GM12878 (cell line): Measurements from ENCODE around the gene GALNT18. TPM values are rescaled to one million over a fixed set of nuclear protein-coding genes. Genes with fewer than 3 reads are reported as not detected.

Experiments used
- ATAC-seq: fragments of 200-7000 bp; cut with Tn5 transposase; 3 replicates; pipeline ENCODE4 v1.9.1; 2020; ENCODE audit warnings: mild to moderate bottlenecking, moderate library complexity
- BruUV-seq: library from RNA; stranded (reverse); fragments of 400-500 nt; replicated peaks from 2 replicates; lab custom pipeline; 2021; lab: Mats Ljungman, UMichigan
- CTCF ChIA-PET: fragments of 300-600 bp; sonication (Branson Sonifier 250); formaldehyde crosslinking; extraction: SDS; loops from one replicate; lab custom pipeline; 2021; ENCODE audit warnings: inconsistent platforms; lab: Yijun Ruan, JAX
- POLR2A ChIA-PET: fragments of 350-600 bp; formaldehyde crosslinking; extraction: SDS; loops from one replicate; lab custom pipeline; 2021; ENCODE audit warnings: inconsistent platforms; lab: Charles Lee
- RAD21 ChIA-PET: fragments of 300-600 bp; sonication (Branson Sonifier 250); formaldehyde crosslinking; loops from one replicate; lab custom pipeline; 2023; ENCODE audit warnings: antibody characterized with exemption; ENCODE audit not compliant: unreplicated experiment; lab: Charles Lee
- SMC1A ChIA-PET: fragments of 300-600 bp; sonication (Branson Sonifier 250); formaldehyde crosslinking; loops from one replicate; lab custom pipeline; 2023; ENCODE audit not compliant: unreplicated experiment, uncharacterized antibody; lab: Charles Lee
- DNase-seq: peaks from one replicate; pipeline ENCODE4 v3.0.0-alpha.2; 2011; ENCODE audit warnings: low read depth, low spot score
- FAIRE-seq: peaks from 3 replicates; lab custom pipeline; 2011; peaks lifted over from hg19 to GRCh38; lab: Jason Lieb, UNC
- H2AFZ ChIP-seq: 2 replicates; pipeline ENCODE4 v1.6.0; 2011; ENCODE audit warnings: low read depth, low read length, control low read depth; ENCODE audit not compliant: control insufficient read depth
- H3K27ac ChIP-seq: 2 replicates; pipeline ENCODE4 v1.5.1; 2011; ENCODE audit warnings: control low read depth; ENCODE audit not compliant: control insufficient read depth, insufficient read depth
- H3K27me3 ChIP-seq, 2 experiments: replicated peaks in 1 of 2; 2 replicates each; pipeline versions ENCODE4 v1.6.0 to v1.6.1; 2011; ENCODE audit warnings: low read length in 1 of 2; ENCODE audit not compliant: control insufficient read depth in 2 of 2, insufficient read depth in 2 of 2
- H3K36me3 ChIP-seq, 2 experiments: 2 replicates each; pipeline ENCODE4 v1.5.1; 2011; ENCODE audit warnings: low read length in 1 of 2; ENCODE audit not compliant: control insufficient read depth in 2 of 2, insufficient read depth in 2 of 2
- H3K4me1 ChIP-seq: 2 replicates; pipeline ENCODE4 v1.6.1; 2011; ENCODE audit warnings: mild to moderate bottlenecking, low read length, moderate library complexity, mixed read lengths; ENCODE audit not compliant: control insufficient read depth, insufficient read depth
- H3K4me2 ChIP-seq: 2 replicates; pipeline ENCODE4 v1.6.0; 2011; ENCODE audit warnings: control low read depth; ENCODE audit not compliant: control insufficient read depth, insufficient read depth
- H3K4me3 ChIP-seq: fragments of 200-600 bp; sonication (generic); 2 replicates; pipeline ENCODE4 v1.5.1; 2016
- H3K79me2 ChIP-seq: 2 replicates; pipeline ENCODE4 v1.6.0; 2011; ENCODE audit warnings: low read length; ENCODE audit not compliant: control insufficient read depth, insufficient read depth
- H3K9ac ChIP-seq: 2 replicates; pipeline ENCODE4 v1.8.0; 2011; ENCODE audit warnings: low read length, control low read depth, mixed read lengths; ENCODE audit not compliant: control insufficient read depth, insufficient read depth
- H3K9me3 ChIP-seq: replicated peaks from 3 replicates; pipeline ENCODE4 v1.5.1; 2011; ENCODE audit warnings: mild to moderate bottlenecking, low read length; ENCODE audit not compliant: control insufficient read depth, insufficient read depth
- H4K20me1 ChIP-seq: 2 replicates; pipeline ENCODE4 v1.6.0; 2011; ENCODE audit not compliant: control insufficient read depth, insufficient read depth
- ATF2 ChIP-seq: IDR thresholded peaks from 2 replicates; pipeline ENCODE4 v1.6.1; 2012; ENCODE audit warnings: low read length, inconsistent platforms
- CREM ChIP-seq: IDR thresholded peaks from 2 replicates; pipeline ENCODE4 v1.6.1; 2014; ENCODE audit warnings: antibody characterized with exemption, low read depth
- CUX1 ChIP-seq: IDR thresholded peaks from 2 replicates; pipeline ENCODE4 v1.6.1; 2012; ENCODE audit warnings: improper control_type of control experiment, low read depth, low read length; ENCODE audit not compliant: insufficient replicate concordance
- ETV6 ChIP-seq, 2 experiments: fragments of 450-650 bp in 1 of 2; IDR thresholded peaks in 1 of 2; conservative IDR thresholded peaks in 1 of 2; 2 replicates each; pipeline ENCODE4 v1.6.1; 2014; ENCODE audit warnings: antibody characterized with exemption in 1 of 2, borderline replicate concordance in 1 of 2, low read depth in 1 of 2, mild to moderate bottlenecking in 1 of 2, moderate library complexity in 1 of 2
- EZH2 ChIP-seq: IDR thresholded peaks from 2 replicates; pipeline ENCODE4 v1.6.1; 2012; ENCODE audit warnings: low read depth, mild to moderate bottlenecking, control low read depth, inconsistent platforms, low read length, borderline replicate concordance; ENCODE audit not compliant: control insufficient read depth
- KLF5 ChIP-seq: fragments of 450-650 bp; IDR thresholded peaks from 2 replicates; pipeline ENCODE4 v1.6.1; 2014; ENCODE audit warnings: mild to moderate bottlenecking; ENCODE audit not compliant: partially characterized antibody
- SMAD1 ChIP-seq: fragments of 450-650 bp; IDR thresholded peaks from 2 replicates; pipeline ENCODE4 v1.6.1; 2018; ENCODE audit warnings: mild to moderate bottlenecking, low read depth; ENCODE audit not compliant: partially characterized antibody
- ZNF207 ChIP-seq: fragments of 450-650 bp; IDR thresholded peaks from 2 replicates; pipeline ENCODE4 v1.6.1; 2014; ENCODE audit warnings: antibody characterized with exemption, mild to moderate bottlenecking, borderline replicate concordance
- WGBS: methylation state at CpG from one replicate; pipeline ENCODE4 v1.1.6; 2016; ENCODE audit warnings: low lambda C conversion rate; ENCODE audit not compliant: insufficient replicate concordance, insufficient coverage; ENCODE audit errors: missing lambda C conversion rate; 5-methylcytosine and 5-hydroxymethylcytosine counted together
- in situ Hi-C: fragments of 300-500 bp; cut with MboI; formaldehyde crosslinking; loops from 9 replicates; pipeline ENCODE4 v1.14.3; 2018; ENCODE audit warnings: mixed read lengths
- intact Hi-C: fragments of 100-400 bp; cut with micrococcal nuclease; formaldehyde crosslinking; loops from one replicate; pipeline ENCODE4 v1.14.2; 2022; ENCODE audit not compliant: unreplicated experiment
- polyA plus RNA-seq, 11 experiments: library from polyadenylated mRNA; depleted of rRNA in 4 of 11; unstranded in 6 of 11; stranded (reverse) in 5 of 11; fragments of >200 nt; fragmentation: Nextera tagmentation in 4 of 11; fragmentation: Illumina TruSeq in 1 of 11; extraction: Ambion mirVana in 4 of 11; extraction: Trizol in 1 of 11; gene quantifications; 1 replicate in 1 of 11; 2 replicates in 10 of 11; pipeline versions ENCODE4 v1.2.1 to v1.2.3, GENCODE V29; 2011 to 2016; ENCODE audit warnings: inconsistent platforms in 2 of 11, missing spikeins in 2 of 11, low read depth in 1 of 11
- total RNA-seq, 4 experiments: library from RNA; depleted of rRNA in 3 of 4; stranded (reverse); fragments of >200 nt in 3 of 4; fragmentation: Illumina TruSeq in 1 of 4; extraction: Trizol in 1 of 4; gene quantifications; 2 replicates each; pipeline versions ENCODE4 v1.2.1 to v1.2.3, GENCODE V29; 2013 to 2021

GALNT18 gene
- total and polyA plus RNA-seq, 10 of the 15 experiments (the other 5 are each of a cell fraction or from before 2014, with no cell fraction given) = 1.2 to 14.2 (median 6.3) TPM

- no peak overlapping the region for H3K4me2 ChIP-seq
- H3K36me3 ChIP-seq = no peaks in the 10 kb centered on the region; a peak in 1 of 4 replicates
- intact Hi-C loops = no loop called here
- ChIA-PET SMC1A (no interaction called here), RAD21 (interaction anchor here (1.2 kb wide), 1 partner anchor 10 kb away, joined by 3 read pairs; no protein-coding TSS in a partner anchor), POLR2A (interaction anchor here (0.5 kb wide), 1 partner anchor 157 kb away, joined by 3 read pairs; no protein-coding TSS in a partner anchor), CTCF (interaction anchor here (1.0 to 2.8 kb wide), 3 partner anchors 12 to 26 kb away, joined by 4 to 10 read pairs (median 4); partner anchors contain the start of gene GALNT18)
- no peak overlapping the region for H2AFZ ChIP-seq
- WGBS = 29% methylated on average over 2 of the region's 2 CpGs
- in situ Hi-C loops = no loop called here
- no peaks in the 10 kb centered on the region for H3K27me3 ChIP-seq
- FAIRE-seq = no peak
- H3K9me3 ChIP-seq = no peaks in the 10 kb centered on the region; the same call in 2 of the 3 replicates
- ATAC-seq = peak; percentile 23; the same call in 1 of the 3 replicates
- H3K9ac ChIP-seq = no peak overlapping the region
- peaks cover 22% of the 10 kb centered on the region for H3K79me2 ChIP-seq
- DNase-seq = no peak
- no peaks in the 10 kb centered on the region for H4K20me1 ChIP-seq
- no TSS peak for BruUV-seq
- H3K27ac ChIP-seq = no peak overlapping the region
- no peak overlapping the region for H3K4me3 ChIP-seq
- H3K4me1 ChIP-seq = peaks cover 3% of the 10 kb centered on the region; the same call in 1 of the 2 replicates
- peak; percentile 85 for TF ChIP-seq SMAD1
- no peak for TF ChIP-seq KLF5
Observed at GRCh38 chr11:11608783-11609232, 13.0 kb downstream of the GALNT18 start.

GRCh38 chr11:11607772-11608171 is 14.0 kb downstream of the GALNT18 start:
- ChIA-PET CTCF (interaction anchor here (1.0 to 2.8 kb wide), 3 partner anchors 10 to 27 kb away, joined by 4 to 10 read pairs (median 5); partner anchors contain the start of gene GALNT18), RAD21 (no interaction called here)

More at GRCh38 chr11:11607772-11608171, 14.0 kb downstream of the GALNT18 start:
- DNase-seq = no peak
- no peaks in the 10 kb centered on the region; the same call in 2 of the 3 replicates for H3K9me3 ChIP-seq
- no peaks in the 10 kb centered on the region for H3K27me3 ChIP-seq
- BruUV-seq = no TSS peak
- H3K4me2 ChIP-seq = no peak overlapping the region; the same call in 1 of the 2 replicates
- no peak for TF ChIP-seq ZNF207
- TF ChIP-seq EZH2 = no peak
- TF ChIP-seq ATF2 = no peak
- TF ChIP-seq ETV6 (conservative IDR thresholded peaks at IDR 0.05 in 1 of 2, IDR thresholded peaks at IDR 0.05 in 1 of 2; ENCODE audit: borderline replicate concordance in 1 of 2, low read depth in 1 of 2) = no peak
- no peak for TF ChIP-seq CREM
- no peak for TF ChIP-seq CUX1
- in situ Hi-C loops (no loop called here), intact Hi-C loops (no loop called here)
- H4K20me1 ChIP-seq = no peaks in the 10 kb centered on the region
- no peaks in the 10 kb centered on the region; a peak in 1 of 4 replicates for H3K36me3 ChIP-seq
- peaks cover 3% of the 10 kb centered on the region; the same call in 1 of the 2 replicates for H3K4me1 ChIP-seq
- peaks cover 21% of the 10 kb centered on the region for H3K79me2 ChIP-seq
- peak; percentile 36 for ATAC-seq
- no peak overlapping the region for H2AFZ ChIP-seq
- WGBS = 15% methylated on average over 2 of the region's 2 CpGs
- no peak overlapping the region for H3K4me3 ChIP-seq
- ChIA-PET SMC1A (no interaction called here), POLR2A (no interaction called here)
- H3K9ac ChIP-seq = no peak overlapping the region
- no peak overlapping the region for H3K27ac ChIP-seq
- no peak for FAIRE-seq
